Limb (tissue), 2 donors: ENCODE data around the gene SNAP29.
"Not testable (repeated sequence)": the region's sequence is repeated elsewhere in the genome, so short reads cannot be mapped to it uniquely, and the experiment has no call there.

Experiments used
- DNase-seq, 2 donors: peaks; one replicate each; pipeline ENCODE4 v3.0.0-alpha.2; 2016; ENCODE audit errors: extremely low spot score in 2 of 2

Gene SNAP29

GRCh38 chr22:20901093-20902033, 42.6 kb downstream of the SNAP29 start:
- not testable (repeated sequence) for DNase-seq

DNA sequence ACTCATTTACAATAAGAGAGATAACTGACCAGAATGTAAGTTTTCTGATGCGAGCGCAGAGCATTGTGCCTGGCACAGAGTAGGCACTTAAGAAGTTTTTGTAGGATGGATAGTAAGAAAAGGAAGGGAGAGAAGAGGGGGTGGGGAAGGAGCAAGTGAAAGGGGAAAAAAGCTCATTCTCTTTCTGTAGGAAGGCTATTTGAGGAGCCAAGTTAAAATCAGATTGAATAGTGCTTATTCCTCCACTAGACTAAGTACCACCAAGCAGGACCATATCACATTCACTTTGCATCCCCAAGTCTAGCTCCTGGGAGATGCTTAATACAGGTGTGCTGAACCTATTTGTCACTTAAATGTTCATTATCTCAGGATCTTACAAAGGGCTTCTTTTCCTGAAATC, 44.3 kb downstream of the SNAP29 start:
- no peak for DNase-seq

- DNase-seq, result no peak
Measured at GRCh38 chr22:20904008-20904979, 45.5 kb downstream of the SNAP29 start.

DNA sequence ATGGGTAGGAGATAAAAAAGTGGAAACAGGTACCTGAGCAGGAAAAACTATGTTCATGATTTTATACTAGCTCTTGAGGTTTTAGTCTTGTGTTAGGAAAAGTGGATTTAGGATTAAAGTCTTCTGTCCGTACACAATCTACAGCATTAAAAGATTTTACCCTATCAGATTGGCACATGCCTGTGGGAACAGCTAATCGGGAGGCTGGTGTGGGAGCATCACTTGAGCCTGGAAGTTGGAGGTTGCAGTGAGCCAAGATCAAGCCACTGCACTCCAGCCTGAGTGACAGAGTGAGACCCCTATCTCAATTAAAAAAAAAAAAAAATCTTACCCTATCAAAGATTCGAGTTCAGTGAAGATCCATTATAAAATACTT, 46.2 kb downstream of the SNAP29 start:
- no peak for DNase-seq

DNA sequence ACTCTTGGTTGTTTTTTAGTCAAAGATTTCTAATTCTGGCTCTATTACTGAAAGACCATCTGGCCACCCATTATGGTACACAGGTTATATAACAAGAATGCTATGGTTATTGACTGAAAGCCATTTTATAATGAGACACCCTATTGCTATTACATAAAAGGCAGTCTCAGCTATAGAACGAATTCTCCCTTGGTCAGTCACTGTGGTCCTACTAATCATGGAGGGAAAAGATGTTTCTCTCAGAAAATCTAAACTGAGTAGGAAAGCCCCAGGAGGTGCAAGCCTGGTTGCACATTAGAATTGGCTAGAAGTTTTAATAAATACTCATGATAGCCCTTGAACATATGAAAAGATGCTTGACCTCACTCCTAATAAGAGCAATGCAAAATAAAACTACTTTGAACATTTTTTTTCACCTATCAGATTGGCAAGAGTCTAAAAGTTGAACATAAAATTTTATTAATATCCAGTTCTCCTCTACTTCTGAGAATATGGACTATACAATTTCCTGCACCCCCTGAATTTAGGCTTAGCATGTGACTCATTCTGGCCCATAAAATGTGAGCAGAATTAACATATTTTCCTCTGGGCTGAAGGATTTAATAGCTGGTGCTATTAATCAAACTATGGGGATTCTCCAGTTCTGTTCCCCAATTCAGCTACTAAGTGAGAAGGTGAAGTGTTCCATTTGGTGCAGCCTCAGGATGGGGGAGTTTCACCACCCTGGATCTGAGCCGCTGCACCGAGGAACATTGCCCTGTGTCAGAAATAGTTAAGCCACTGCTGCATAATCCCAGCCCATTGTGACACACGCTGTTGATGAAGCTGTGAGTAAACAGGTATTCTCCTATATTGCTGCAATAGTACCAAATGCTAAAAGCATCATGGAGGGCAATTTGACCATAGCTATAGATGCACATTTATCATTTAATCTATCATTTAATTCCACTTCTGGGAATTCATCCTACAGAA, 46.9 kb downstream of the SNAP29 start:
- DNase-seq, result no peak

- no peak for DNase-seq
Measured at GRCh38 chr22:20906387-20906767, 47.6 kb downstream of the SNAP29 start.

GRCh38 chr22:20908717-20909116, 49.9 kb downstream of the SNAP29 start:
- not testable (repeated sequence) for DNase-seq

DNA sequence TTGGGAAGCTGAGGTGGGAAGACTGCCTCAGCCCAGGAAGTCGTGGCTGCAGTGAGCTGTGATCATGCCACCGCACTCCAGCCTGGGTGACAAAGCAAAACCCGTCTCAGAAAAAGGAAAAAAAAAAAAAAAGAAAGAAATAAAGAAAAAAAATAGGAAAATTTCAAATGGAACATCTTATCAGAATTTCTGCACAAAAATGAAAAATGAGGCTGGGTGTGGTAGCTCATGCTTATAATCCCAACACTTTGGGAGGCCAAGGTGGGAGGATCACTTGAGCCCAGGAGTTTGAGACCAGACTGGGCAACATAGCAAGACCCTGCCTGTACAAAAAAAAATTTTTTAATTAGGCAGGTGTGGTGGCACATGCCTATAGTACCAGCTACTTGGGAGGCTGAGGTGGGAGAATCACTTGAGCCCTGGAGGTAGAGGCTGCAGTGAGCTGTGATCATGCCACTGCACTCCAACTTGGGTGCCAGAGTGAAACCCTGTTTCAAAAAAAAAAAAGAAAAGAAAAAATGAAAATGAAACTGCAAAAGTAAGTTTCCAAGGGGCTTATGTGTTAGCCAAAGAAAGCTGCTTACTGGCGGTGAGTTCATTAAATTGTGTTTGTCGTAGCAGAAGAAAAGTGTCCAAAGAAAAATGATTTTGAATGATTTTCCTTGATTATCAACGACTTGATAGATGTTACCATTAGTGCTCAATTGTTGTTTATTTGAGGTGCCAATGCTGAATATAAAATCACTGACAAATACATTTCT, 50.9 kb downstream of the SNAP29 start:
- DNase-seq, result no peak

DNA sequence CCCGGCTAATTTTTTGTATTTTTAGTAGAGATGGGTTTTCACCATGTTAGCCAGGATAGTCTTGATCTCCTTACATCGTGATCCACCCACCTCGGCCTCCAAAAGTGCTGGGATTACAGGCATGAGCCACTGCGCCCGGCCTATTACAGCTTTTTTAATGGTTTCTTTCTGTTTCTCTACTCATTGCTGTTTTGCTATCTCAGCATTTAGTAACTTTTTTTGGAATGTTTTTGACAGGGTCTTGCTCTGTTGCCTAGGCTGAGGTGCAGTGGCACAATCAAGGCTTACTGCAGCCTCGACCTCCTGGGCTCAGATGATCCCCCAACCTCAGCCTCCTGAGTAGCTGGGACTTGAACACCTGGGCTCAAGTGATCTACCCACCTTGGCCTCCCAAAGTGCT, 53.7 kb downstream of the SNAP29 start:
- no peak for DNase-seq

- peak; percentile 97 to 98 for DNase-seq
Measured at GRCh38 chr22:20916916-20917810, 58.4 kb downstream of the SNAP29 start, which contains the start of gene CRKL. CRKL (plus strand) TSS chr22:20917407; CDS start chr22:20917935, 528 bp downstream.

DNA sequence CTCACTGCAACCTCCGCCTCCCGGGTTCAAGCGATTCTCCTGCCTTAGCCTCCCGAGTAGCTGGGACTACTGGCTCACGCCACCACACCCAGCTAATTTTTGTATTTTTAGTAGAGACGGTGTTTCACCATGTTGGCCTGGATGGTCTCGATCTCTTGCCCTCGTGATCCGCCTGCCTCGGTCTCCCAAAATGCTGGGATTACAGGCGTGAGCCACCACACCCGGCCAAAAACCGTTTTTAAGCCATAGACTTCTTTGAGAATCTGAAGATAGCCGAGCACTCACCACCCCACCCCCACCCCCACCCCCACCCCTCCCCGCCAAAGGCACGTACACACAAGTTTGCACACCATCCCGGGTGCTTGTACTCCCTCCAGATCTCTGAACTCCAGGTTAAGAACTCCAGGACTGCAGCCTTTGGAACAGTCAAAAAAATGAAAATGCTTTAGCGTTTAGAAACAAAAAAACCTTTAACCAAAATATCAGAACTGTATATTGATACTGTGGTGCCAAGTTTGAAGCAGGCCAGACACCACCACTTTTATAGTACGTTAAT, 59.9 kb downstream of the SNAP29 start:
- DNase-seq, result no peak

DNA sequence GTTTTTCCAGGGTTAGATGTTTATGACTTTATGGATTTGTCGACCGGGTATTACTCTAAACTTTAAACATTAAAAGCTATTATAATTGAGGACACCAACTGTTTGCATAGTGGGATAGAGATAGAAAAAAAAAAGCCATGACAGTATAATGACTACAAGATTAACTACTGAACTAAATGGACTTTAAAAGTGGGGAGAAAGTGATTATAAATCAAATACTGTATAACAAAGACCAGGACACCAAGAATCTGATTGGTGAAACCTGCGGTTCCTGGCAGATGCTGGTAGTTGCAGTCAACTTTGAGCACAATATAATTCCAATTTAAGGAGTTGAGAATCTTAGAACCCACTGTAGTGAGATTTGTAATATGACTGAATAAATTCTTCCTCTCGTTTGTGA, 60.9 kb downstream of the SNAP29 start:
- DNase-seq, result no peak

DNA sequence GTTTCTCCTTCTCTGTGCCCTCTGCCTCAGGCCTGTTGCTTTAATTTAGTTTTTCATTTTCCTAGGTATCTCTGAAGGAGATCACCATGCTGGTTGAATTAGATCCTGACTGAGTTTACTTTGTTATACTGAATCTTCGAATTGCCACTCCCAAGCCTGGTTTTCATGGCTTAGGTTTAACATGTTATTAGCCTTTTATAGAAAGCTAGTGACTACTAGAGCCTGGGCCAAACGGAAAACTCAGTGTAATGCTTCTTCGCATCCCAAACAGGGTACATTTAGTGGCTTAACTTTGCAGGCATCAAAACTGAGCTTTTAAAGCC, 62.0 kb downstream of the SNAP29 start:
- DNase-seq, result no peak

DNA sequence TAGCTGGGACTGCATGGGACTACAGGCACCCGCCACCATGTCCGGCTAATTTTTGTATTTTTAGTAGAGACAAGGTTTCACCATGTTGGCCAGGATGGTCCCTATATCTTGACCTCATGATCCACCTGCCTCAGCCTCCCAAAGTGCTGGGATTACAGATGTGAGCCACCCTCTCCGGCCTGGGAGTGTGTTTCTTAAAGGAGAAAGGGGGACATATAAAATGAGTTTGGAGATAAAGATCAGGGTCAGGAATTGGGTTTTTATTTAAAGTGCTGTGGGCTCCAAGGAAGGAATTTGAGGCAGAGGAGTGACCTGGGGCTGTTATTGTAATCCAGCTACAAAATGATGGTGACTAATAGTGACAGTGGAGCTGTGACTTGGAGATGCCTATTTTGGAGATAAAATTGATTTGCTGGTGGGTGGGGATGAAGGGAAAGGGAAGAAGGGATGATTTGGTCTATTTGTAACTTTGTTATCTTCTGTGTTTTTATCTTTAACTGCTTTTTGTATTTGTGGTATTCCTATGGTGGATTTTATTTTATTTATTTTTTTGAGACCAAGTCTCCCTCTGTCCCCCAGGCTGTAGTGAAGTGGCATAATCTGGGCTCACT, 63.4 kb downstream of the SNAP29 start:
- DNase-seq, result no peak

DNA sequence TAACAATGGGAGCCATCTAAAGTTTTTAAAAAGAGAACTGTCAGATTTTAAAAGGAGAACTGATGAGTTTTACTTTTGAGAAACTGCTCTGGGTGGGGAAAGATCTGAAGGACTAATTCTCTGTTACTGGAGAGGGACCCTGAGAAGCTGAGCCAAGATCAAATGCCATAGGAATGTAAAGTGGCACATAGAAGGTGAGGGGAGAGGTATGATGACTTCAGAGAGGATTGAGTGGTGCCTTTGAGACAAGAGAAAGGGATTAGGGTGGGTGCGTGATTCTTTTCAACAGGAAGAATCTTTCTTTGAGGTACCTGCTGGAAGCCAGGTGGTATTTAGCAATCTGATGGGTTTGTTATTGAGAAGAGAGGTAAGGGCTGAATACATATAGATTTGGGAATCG, 67.4 kb downstream of the SNAP29 start:
- no peak for DNase-seq

- no peak for DNase-seq
Measured at GRCh38 chr22:20927940-20928572, 69.2 kb downstream of the SNAP29 start.

DNA sequence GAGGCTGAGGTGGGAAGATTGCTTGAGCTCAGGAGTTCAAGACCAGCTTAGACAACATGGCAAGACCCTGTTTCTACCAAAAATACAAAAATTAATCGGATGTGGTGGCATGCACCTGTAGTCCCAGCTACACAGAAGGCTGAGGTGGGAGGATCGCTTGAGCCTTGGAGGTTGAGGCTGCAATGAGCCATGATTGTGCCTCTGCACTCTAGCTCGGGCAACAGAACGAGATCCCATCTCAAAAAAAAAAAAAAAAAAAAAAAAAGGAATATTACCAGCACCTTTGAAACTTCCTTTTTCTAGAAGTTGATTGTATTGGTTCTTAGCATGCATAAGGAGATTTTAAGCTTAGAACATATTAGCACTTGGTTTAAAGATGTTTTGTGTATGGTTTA, 69.8 kb downstream of the SNAP29 start:
- no peak for DNase-seq

DNA sequence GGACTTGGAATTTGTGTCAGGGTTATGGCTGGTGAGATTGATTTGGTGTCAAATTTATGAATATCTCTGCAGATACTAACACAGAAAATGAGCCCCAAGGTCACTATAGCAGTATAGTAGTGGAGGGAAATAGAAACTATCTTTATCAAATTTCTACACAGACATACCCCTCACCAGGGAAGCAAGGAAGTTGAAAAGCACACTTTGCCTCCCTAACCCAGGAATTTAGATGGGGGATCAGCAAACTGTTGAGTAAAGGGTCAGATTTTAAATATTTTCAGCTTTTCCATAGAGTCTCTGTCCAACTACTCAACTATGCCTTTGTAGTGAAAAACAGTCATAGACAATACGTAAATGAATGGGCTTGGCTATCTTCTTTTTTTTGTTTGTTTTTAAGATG, 71.2 kb downstream of the SNAP29 start:
- no peak for DNase-seq
